Upper lobe of left lung (tissue), 4 donors: ENCODE measurements around the gene ERGIC2.

Experiments
- EP300 ChIP-seq, 4 donors: sonication (generic); formaldehyde crosslinking; IDR thresholded peaks; one replicate each; pipeline ENCODE4 v1.5.1; 2017; ENCODE audit warnings: antibody characterized with exemption in 4 of 4, control low read depth in 2 of 4
- POLR2A ChIP-seq, 4 donors: fragments of 450-650 bp; IDR thresholded peaks; one replicate each; pipeline ENCODE4 v1.5.1; 2016 to 2017; ENCODE audit warnings: antibody characterized with exemption in 4 of 4, mild to moderate bottlenecking in 2 of 4
- POLR2AphosphoS5 ChIP-seq, 2 donors: sonication (generic); formaldehyde crosslinking; IDR thresholded peaks; one replicate each; pipeline ENCODE4 v1.5.1; 2017; ENCODE audit warnings: antibody characterized with exemption in 2 of 2
- TF ChIP-seq, protein P1 (sequence below), 6 experiments: fragments of 450-650 bp in 4 of 6; fragments of 200-600 bp in 2 of 6; sonication (generic) in 2 of 6; IDR thresholded peaks; one replicate each; pipeline ENCODE4 v1.5.1; 2016 to 2019; ENCODE audit warnings: antibody characterized with exemption in 6 of 6

GRCh38 chr12:29306682-29307081 is 74.3 kb downstream of the ERGIC2 start:
- TF ChIP-seq EP300 (IDR thresholded peaks at IDR 0.05) = no peak
- TF ChIP-seq POLR2A (IDR thresholded peaks at IDR 0.05) = no peak
- TF ChIP-seq, protein P1, sequence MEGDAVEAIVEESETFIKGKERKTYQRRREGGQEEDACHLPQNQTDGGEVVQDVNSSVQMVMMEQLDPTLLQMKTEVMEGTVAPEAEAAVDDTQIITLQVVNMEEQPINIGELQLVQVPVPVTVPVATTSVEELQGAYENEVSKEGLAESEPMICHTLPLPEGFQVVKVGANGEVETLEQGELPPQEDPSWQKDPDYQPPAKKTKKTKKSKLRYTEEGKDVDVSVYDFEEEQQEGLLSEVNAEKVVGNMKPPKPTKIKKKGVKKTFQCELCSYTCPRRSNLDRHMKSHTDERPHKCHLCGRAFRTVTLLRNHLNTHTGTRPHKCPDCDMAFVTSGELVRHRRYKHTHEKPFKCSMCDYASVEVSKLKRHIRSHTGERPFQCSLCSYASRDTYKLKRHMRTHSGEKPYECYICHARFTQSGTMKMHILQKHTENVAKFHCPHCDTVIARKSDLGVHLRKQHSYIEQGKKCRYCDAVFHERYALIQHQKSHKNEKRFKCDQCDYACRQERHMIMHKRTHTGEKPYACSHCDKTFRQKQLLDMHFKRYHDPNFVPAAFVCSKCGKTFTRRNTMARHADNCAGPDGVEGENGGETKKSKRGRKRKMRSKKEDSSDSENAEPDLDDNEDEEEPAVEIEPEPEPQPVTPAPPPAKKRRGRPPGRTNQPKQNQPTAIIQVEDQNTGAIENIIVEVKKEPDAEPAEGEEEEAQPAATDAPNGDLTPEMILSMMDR (IDR thresholded peaks at IDR 0.05) = no peak
- no peak for TF ChIP-seq POLR2AphosphoS5 (IDR thresholded peaks at IDR 0.05)
